Activated CD8-positive, alpha-beta T cell treated with anti-CD3 and anti-CD28 coated beads for 36 hours (primary cell): ENCODE data around the gene FOXC1. TPM values are rescaled to one million over a fixed set of nuclear protein-coding genes. Genes with fewer than 3 reads are reported as not detected.

Experiments
- ATAC-seq: fragments of 200-7000 bp; cut with Tn5 transposase; one replicate; pipeline ENCODE4 v1.10.0; 2021; ENCODE audit warnings: mild to moderate bottlenecking, moderate library complexity
- CTCF ChIA-PET: fragments of 350-600 bp; sonication (Branson Sonifier 250); formaldehyde crosslinking; loops from one replicate; lab custom pipeline; 2021; ENCODE audit warnings: antibody characterized with exemption; lab: Charles Lee
- POLR2A ChIA-PET: fragments of 350-600 bp; sonication (Branson Sonifier 250); formaldehyde crosslinking; loops from one replicate; lab custom pipeline; 2021; ENCODE audit warnings: antibody characterized with exemption; lab: Charles Lee
- DNase-seq: peaks from one replicate; pipeline ENCODE4 v3.0.0-alpha.2; 2020
- H3K27ac Mint-ChIP-seq: one replicate; pipeline ENCODE4 v1.8.0; 2021; ENCODE audit warnings: mild to moderate bottlenecking, mixed read lengths
- H3K27me3 Mint-ChIP-seq: one replicate; pipeline ENCODE4 v1.8.0; 2021; ENCODE audit warnings: mixed read lengths
- H3K36me3 Mint-ChIP-seq: one replicate; pipeline ENCODE4 v1.8.0; 2021; ENCODE audit warnings: low read depth, mixed read lengths
- H3K4me1 Mint-ChIP-seq: one replicate; pipeline ENCODE4 v1.8.0; 2021; ENCODE audit warnings: low read depth, mixed read lengths
- H3K4me3 Mint-ChIP-seq: one replicate; pipeline ENCODE4 v1.8.0; 2021; ENCODE audit warnings: mild to moderate bottlenecking, moderate library complexity, mixed read lengths
- H3K9me3 Mint-ChIP-seq: one replicate; pipeline ENCODE4 v1.8.0; 2021; ENCODE audit warnings: mixed read lengths
- CTCF ChIP-seq: fragments of 200-600 bp; IDR thresholded peaks from one replicate; pipeline ENCODE4 v1.8.0; 2022; ENCODE audit warnings: antibody characterized with exemption, mild to moderate bottlenecking
- intact Hi-C: fragments of 100-400 bp; cut with micrococcal nuclease; formaldehyde crosslinking; loops from one replicate; pipeline ENCODE4 v1.10.0; 2022
- total RNA-seq, 2 experiments: library from RNA; stranded (reverse); gene quantifications; one replicate each; pipeline ENCODE4 v1.2.3, GENCODE V29; 2021

The FOXC1 gene
- total RNA-seq, 2 experiments from 2014 or later = 0.16 TPM; not detected in 1

GRCh38 chr6:1586861-1587450 lies 22.8 kb upstream of the FOXC1 start:
- POLR2A ChIA-PET = no interaction called here
- Mint-ChIP-seq H3K36me3 (no peaks in the 10 kb centered on the region), H3K4me1 (no peaks in the 10 kb centered on the region), H3K27me3 (peaks cover 15% of the 10 kb centered on the region), H3K4me3 (no peak overlapping the region), H3K27ac (no peak overlapping the region), H3K9me3 (no peaks in the 10 kb centered on the region)
- ATAC-seq = no peak
- no peak for DNase-seq
- intact Hi-C loops = no loop called here
- TF ChIP-seq CTCF = no peak
- CTCF ChIA-PET = no interaction called here

- intact Hi-C loops = no loop called here
- ChIA-PET POLR2A (interaction anchor here (0.6 kb wide), 1 partner anchor 756 kb away, joined by 4 read pairs; no protein-coding TSS in a partner anchor), CTCF (no interaction called here)
- no peaks in the 10 kb centered on the region for H3K4me1 Mint-ChIP-seq
- no peak overlapping the region for H3K27ac Mint-ChIP-seq
- TF ChIP-seq CTCF = no peak
- H3K36me3 Mint-ChIP-seq = no peaks in the 10 kb centered on the region
- ATAC-seq (no peak), DNase-seq (no peak)
- H3K9me3 Mint-ChIP-seq = no peaks in the 10 kb centered on the region
- peaks cover 17% of the 10 kb centered on the region for H3K27me3 Mint-ChIP-seq
- H3K4me3 Mint-ChIP-seq = no peak overlapping the region
Measured at GRCh38 chr6:1587546-1587945, 22.2 kb upstream of the FOXC1 start.

DNA sequence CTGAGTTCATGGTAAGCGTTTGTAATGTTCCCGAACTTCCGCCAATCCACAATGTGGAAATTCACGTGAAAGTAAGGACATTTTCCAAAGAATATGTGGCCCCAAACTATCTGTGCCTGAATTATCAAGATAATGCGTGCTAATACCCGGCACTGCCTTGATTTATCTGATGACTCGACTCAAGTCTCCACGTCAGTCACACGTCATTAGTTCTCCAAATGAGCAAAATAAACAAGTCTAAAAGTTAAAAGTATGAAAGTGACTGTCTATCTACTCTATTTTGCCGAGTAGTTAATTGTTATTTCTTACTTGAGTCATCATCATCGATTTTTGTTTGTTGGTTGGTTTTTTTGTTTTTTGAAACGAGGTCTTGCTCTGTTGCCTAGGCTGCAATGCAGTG lies 21.7 kb upstream of the FOXC1 start:
- no peak for ATAC-seq
- CTCF ChIA-PET = no interaction called here
- H3K27me3 Mint-ChIP-seq = peaks cover 18% of the 10 kb centered on the region
- no peaks in the 10 kb centered on the region for H3K9me3 Mint-ChIP-seq
- no peaks in the 10 kb centered on the region for H3K36me3 Mint-ChIP-seq
- H3K27ac Mint-ChIP-seq = no peak overlapping the region
- no peak for TF ChIP-seq CTCF
- POLR2A ChIA-PET = interaction anchor here (0.6 kb wide), 1 partner anchor 756 kb away, joined by 4 read pairs; no protein-coding TSS in a partner anchor
- intact Hi-C loops = no loop called here
- H3K4me3 Mint-ChIP-seq = no peak overlapping the region
- no peaks in the 10 kb centered on the region for H3K4me1 Mint-ChIP-seq
- no peak for DNase-seq

DNA sequence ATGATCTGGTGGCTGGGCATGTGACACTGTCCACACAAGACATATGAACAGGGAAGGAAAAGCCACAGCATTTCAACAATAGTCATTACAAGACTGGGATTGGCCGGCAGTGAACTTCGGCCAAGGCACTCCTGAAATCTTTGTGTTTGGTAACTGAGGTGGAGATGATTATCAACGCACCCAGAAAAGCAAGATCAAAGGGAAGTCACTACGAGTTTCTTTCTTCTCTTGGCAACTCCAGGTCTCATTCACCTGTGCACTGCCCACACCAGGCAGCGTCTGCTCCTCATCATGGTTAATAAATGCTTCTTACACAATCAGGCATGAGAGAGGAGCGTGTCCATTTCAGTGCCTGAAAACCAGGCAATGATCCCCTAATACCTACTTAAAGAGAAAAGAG lies 20.5 kb upstream of the FOXC1 start:
- intact Hi-C loops = no loop called here
- ChIA-PET CTCF (no interaction called here), POLR2A (no interaction called here)
- ATAC-seq (no peak), DNase-seq (no peak)
- H3K4me3 Mint-ChIP-seq = no peak overlapping the region
- H3K27ac Mint-ChIP-seq = no peak overlapping the region
- no peaks in the 10 kb centered on the region for H3K9me3 Mint-ChIP-seq
- no peak for TF ChIP-seq CTCF
- H3K27me3 Mint-ChIP-seq = peaks cover 18% of the 10 kb centered on the region
- no peaks in the 10 kb centered on the region for H3K4me1 Mint-ChIP-seq
- H3K36me3 Mint-ChIP-seq = no peaks in the 10 kb centered on the region

DNA sequence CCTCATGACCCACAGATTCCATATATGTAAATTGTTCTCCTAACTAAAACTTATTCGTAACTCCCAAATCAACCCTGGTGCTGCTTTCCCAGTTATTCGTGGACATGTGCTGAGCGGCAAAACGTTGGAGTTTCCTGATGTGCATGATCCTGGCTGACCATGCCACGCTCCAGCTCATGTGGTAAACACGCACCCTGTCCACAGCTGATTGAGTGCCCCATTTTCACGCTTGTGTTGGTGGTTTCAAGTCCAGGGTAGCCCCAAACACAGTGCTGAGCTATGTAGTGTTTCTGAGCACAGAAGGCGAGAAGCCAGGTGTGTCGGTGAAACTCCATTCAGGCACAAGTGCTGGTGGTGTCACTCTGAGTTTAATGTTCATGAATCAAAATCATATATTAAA lies 19.1 kb upstream of the FOXC1 start:
- ChIA-PET CTCF (interaction anchor here (0.8 kb wide), 1 partner anchor 514 kb away, joined by 3 read pairs; no protein-coding TSS in a partner anchor), POLR2A (no interaction called here)
- DNase-seq = no peak
- Mint-ChIP-seq H3K27me3 (peaks cover 22% of the 10 kb centered on the region), H3K4me3 (no peak overlapping the region), H3K27ac (no peak overlapping the region), H3K36me3 (no peaks in the 10 kb centered on the region), H3K4me1 (no peaks in the 10 kb centered on the region), H3K9me3 (no peaks in the 10 kb centered on the region)
- intact Hi-C loops = loop anchor here (10.0 kb wide), 1 partner anchor 1164 kb away; the partner anchor contains the start of gene MYLK4
- ATAC-seq = no peak
- TF ChIP-seq CTCF = no peak
